ENCODE results near the gene PROSER3. TPM values are rescaled to one million over a fixed set of nuclear protein-coding genes. Genes with fewer than 3 reads are reported as not detected.

Gene PROSER3
- total RNA-seq, 6 experiments from 2014 or later, result 26.4 to 30.0 (median 29.0) TPM

DNA sequence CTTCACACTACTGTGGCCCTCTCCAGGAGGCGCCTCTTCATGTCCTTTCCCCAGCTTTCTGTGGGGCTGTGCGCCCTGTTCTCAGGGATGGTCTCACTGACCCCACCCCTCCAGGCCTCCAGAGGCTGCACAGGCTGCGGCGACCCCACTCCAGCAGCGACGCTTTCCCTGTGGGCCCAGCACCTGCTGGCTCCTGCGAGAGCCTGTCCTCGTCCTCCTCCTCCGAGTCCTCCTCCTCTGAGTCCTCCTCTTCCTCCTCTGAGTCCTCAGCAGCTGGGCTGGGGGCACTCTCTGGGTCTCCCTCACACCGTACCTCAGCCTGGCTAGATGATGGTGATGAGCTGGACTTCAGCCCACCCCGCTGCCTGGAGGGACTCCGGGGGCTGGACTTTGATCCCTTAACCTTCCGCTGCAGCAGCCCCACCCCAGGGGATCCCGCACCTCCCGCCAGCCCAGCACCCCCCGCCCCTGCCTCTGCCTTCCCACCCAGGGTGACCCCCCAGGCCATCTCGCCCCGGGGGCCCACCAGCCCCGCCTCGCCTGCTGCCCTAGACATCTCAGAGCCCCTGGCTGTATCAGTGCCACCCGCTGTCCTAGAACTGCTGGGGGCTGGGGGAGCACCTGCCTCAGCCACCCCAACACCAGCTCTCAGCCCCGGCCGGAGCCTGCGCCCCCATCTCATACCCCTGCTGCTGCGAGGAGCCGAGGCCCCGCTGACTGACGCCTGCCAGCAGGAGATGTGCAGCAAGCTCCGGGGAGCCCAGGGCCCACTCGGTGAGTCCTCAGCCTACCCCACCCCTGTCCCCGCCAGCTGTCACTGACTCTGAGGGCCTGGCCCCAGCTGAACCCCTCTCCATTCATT lies 28.6 kb downstream of the PROSER3 start:
- TF ChIP-seq, protein P1, sequence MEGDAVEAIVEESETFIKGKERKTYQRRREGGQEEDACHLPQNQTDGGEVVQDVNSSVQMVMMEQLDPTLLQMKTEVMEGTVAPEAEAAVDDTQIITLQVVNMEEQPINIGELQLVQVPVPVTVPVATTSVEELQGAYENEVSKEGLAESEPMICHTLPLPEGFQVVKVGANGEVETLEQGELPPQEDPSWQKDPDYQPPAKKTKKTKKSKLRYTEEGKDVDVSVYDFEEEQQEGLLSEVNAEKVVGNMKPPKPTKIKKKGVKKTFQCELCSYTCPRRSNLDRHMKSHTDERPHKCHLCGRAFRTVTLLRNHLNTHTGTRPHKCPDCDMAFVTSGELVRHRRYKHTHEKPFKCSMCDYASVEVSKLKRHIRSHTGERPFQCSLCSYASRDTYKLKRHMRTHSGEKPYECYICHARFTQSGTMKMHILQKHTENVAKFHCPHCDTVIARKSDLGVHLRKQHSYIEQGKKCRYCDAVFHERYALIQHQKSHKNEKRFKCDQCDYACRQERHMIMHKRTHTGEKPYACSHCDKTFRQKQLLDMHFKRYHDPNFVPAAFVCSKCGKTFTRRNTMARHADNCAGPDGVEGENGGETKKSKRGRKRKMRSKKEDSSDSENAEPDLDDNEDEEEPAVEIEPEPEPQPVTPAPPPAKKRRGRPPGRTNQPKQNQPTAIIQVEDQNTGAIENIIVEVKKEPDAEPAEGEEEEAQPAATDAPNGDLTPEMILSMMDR (IDR thresholded peaks at IDR 0.05), result no peak
- H3K27ac Mint-ChIP-seq, result no peak overlapping the region
- H3K9me3 Mint-ChIP-seq, result no peaks in the 10 kb centered on the region
- H3K36me3 Mint-ChIP-seq (ENCODE audit: low read depth), result peaks cover under 1% of the 10 kb centered on the region; the same call in 1 of the 2 replicates
- H3K4me3 Mint-ChIP-seq, result no peak overlapping the region
- H3K4me1 Mint-ChIP-seq (ENCODE audit: low read depth), result no peaks in the 10 kb centered on the region
- H3K27me3 Mint-ChIP-seq (ENCODE audit: insufficient read depth), result no peaks in the 10 kb centered on the region; the same call in 1 of the 2 replicates
- no peak for DNase-seq

DNA sequence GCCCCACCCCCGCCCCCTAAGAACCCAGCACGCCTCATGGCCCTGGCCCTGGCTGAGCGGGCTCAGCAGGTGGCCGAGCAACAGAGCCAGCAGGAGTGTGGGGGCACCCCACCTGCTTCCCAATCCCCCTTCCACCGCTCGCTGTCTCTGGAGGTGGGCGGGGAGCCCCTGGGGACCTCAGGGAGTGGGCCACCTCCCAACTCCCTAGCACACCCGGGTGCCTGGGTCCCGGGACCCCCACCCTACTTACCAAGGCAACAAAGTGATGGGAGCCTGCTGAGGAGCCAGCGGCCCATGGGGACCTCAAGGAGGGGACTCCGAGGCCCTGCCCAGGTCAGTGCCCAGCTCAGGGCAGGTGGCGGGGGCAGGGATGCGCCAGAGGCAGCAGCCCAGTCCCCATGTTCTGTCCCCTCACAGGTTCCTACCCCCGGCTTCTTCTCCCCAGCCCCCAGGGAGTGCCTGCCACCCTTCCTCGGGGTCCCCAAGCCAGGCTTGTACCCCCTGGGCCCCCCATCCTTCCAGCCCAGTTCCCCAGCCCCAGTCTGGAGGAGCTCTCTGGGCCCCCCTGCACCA lies 29.3 kb downstream of the PROSER3 start:
- H3K27ac Mint-ChIP-seq, result no peak overlapping the region
- no peak for DNase-seq
- no peak overlapping the region for H3K4me3 Mint-ChIP-seq
- no peaks in the 10 kb centered on the region for H3K4me1 Mint-ChIP-seq (ENCODE audit: low read depth)
- H3K27me3 Mint-ChIP-seq (ENCODE audit: insufficient read depth), result peaks cover 2% of the 10 kb centered on the region; the same call in 1 of the 2 replicates
- no peaks in the 10 kb centered on the region for H3K36me3 Mint-ChIP-seq (ENCODE audit: low read depth)
- H3K9me3 Mint-ChIP-seq, result no peaks in the 10 kb centered on the region
- TF ChIP-seq, protein P1 (IDR thresholded peaks at IDR 0.05), result no peak

DNA sequence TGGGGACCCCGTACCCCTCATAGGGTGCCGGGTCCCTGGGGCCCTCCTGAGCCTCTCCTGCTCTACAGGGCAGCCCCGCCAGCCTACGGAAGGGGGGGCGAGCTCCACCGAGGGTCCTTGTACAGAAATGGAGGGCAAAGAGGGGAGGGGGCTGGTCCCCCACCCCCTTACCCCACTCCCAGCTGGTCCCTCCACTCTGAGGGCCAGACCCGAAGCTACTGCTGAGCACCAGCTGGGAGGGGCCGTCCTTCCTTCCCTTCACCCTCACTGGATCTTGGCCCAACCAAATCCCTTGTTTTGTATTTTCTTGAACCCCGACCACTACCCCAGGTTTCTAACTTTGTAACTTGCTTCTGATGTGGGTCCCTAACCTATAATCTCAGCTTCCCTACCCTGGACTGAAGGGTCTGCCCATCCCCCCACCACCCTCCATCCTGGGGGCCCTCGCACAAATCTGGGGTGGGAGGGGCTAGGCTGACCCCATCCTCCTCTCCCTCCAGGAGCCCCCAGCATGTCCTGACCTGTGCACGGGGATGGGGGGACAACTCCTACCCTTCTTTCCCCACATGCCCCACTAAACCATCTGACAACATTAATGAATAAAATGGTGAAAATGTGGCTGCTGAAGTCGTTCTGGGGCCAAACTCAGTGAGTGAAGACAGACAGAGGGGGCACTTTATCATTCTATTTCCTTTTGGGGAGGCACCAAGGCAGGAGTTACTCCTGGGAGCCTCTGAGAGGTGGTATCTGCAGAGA lies 30.4 kb downstream of the PROSER3 start:
- Mint-ChIP-seq H3K4me1 (ENCODE audit: low read depth) (no peaks in the 10 kb centered on the region), H3K27me3 (ENCODE audit: insufficient read depth) (peaks cover 3% of the 10 kb centered on the region; the same call in 1 of the 2 replicates), H3K36me3 (ENCODE audit: low read depth) (no peaks in the 10 kb centered on the region), H3K9me3 (no peaks in the 10 kb centered on the region), H3K27ac (no peak overlapping the region; the same call in 1 of the 2 replicates), H3K4me3 (no peak overlapping the region)
- DNase-seq, result no peak
- TF ChIP-seq, protein P1 (IDR thresholded peaks at IDR 0.05), result no peak

DNA sequence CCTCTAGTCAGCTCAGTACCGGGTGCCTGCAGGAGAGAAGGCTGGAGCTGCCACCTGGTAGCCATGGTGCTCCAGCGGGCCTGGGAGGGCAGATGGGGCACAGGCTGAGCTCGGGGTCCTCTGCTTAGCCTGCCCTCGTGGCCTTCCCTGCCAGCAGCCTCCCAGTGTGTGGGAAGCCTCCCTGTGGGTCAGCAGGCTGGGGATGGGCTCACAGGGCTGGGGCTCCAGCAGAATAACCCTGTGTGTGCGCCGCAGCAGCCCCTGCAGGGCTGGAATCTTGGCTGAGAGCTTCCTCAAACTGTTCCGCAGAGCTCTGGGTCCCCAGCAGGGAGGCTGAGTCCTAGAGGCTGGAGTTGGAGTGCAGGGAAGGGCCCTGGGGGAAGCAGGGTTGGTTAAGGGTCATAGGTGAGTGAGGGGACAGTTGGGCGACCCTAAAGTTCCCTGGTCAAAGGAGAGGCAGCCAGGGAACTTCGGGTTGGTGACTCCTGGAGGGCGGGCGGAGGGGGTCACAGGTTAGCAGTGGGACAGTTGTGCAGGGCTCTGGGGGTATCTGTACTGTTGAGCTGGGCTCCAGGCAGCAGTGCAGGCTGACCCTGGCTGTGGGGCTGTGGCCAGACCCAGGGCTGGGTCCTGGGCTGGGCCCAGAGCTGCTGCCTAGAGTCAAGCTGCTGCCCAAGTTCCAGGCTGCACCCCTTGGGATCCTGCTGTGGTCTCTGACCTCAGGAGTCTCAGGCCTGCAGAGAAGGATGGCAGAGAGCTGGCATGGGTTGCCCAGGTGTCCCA lies 31.4 kb downstream of the PROSER3 start:
- no peak overlapping the region for H3K4me3 Mint-ChIP-seq
- TF ChIP-seq, protein P1 (IDR thresholded peaks at IDR 0.05), result no peak
- no peaks in the 10 kb centered on the region for H3K4me1 Mint-ChIP-seq (ENCODE audit: low read depth)
- H3K27ac Mint-ChIP-seq, result no peak overlapping the region
- H3K36me3 Mint-ChIP-seq (ENCODE audit: low read depth), result no peaks in the 10 kb centered on the region
- peaks cover 3% of the 10 kb centered on the region for H3K27me3 Mint-ChIP-seq (ENCODE audit: insufficient read depth)
- DNase-seq, result no peak
- no peaks in the 10 kb centered on the region for H3K9me3 Mint-ChIP-seq
